22Rv1 (cell line): ENCODE measurements around the gene ARHGAP26.

Source experiments
- H3K27ac ChIP-seq: fragments of 450-650 bp; 2 replicates; pipeline ENCODE4 v1.5.1; 2017
- ZFX ChIP-seq: fragments of 450-650 bp; IDR thresholded peaks from 2 replicates; pipeline ENCODE4 v1.6.1; 2017; ENCODE audit warnings: antibody characterized with exemption, borderline replicate concordance
- TF ChIP-seq, protein P1 (sequence below): fragments of 450-650 bp; IDR thresholded peaks from 2 replicates; pipeline ENCODE4 v1.5.1; 2017; ENCODE audit warnings: mild to moderate bottlenecking

Gene ARHGAP26

GRCh38 chr5:142745268-142745667 is 24.9 kb upstream of the ARHGAP26 start:
- H3K27ac ChIP-seq: no peak overlapping the region
- TF ChIP-seq, protein P1, sequence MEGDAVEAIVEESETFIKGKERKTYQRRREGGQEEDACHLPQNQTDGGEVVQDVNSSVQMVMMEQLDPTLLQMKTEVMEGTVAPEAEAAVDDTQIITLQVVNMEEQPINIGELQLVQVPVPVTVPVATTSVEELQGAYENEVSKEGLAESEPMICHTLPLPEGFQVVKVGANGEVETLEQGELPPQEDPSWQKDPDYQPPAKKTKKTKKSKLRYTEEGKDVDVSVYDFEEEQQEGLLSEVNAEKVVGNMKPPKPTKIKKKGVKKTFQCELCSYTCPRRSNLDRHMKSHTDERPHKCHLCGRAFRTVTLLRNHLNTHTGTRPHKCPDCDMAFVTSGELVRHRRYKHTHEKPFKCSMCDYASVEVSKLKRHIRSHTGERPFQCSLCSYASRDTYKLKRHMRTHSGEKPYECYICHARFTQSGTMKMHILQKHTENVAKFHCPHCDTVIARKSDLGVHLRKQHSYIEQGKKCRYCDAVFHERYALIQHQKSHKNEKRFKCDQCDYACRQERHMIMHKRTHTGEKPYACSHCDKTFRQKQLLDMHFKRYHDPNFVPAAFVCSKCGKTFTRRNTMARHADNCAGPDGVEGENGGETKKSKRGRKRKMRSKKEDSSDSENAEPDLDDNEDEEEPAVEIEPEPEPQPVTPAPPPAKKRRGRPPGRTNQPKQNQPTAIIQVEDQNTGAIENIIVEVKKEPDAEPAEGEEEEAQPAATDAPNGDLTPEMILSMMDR: no peak
- TF ChIP-seq ZFX: no peak

GRCh38 chr5:142746532-142747433 is 23.4 kb upstream of the ARHGAP26 start:
- TF ChIP-seq ZFX: no peak
- TF ChIP-seq, protein P1: no peak
- no peak overlapping the region for H3K27ac ChIP-seq

GRCh38 chr5:142748132-142748531 is 22.0 kb upstream of the ARHGAP26 start:
- TF ChIP-seq, protein P1: no peak
- no peak for TF ChIP-seq ZFX
- H3K27ac ChIP-seq: no peak overlapping the region

- TF ChIP-seq, protein P1: peak; percentile 66
- TF ChIP-seq ZFX: no peak
- no peak overlapping the region for H3K27ac ChIP-seq
Measured at GRCh38 chr5:142748568-142749249, 21.5 kb upstream of the ARHGAP26 start.

DNA sequence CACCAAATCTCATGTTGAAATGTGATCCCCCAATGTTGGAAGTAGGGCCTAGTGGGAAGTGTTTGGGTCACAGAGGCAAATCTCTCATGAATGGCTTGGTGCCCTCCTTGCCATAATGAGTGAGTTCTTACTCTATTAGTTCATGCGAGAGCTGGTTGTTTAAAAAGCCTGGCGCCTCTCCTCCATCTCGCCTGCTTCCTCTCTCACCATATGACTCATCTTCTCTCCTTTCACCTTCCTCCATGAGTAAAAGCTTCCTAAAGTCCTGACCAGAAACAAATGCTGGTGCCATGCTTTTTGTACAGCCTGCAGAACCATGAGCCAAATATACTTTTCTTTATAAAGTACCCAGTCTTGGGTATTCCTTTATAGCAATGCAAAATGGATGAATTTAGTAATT is 20.9 kb upstream of the ARHGAP26 start:
- TF ChIP-seq ZFX: no peak
- TF ChIP-seq, protein P1: no peak

DNA sequence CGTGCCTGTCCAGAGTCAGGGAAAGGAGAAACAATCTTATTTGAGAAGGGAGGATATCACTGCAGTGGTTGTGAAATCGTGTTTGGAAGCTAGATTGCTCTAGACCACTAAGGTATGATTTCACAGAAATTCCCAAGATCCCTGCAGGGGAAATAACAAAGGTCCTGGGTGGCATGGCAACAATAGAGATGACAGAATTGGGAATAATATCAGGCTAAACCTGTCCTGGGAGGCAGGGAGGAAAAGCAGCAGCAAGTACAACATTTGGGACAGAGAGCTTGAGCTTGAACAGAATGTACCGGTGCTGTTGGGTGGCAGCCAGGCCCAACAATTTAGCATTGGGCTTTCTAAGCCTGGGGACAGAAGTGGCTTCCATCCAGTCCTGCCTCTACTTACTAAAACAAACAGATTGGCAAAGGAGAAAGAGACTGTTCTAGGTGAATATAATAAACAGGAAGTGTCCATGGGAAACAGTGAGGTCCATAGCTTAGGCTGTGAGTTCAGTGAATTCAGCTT is 17.0 kb upstream of the ARHGAP26 start:
- TF ChIP-seq, protein P1: no peak
- TF ChIP-seq ZFX: no peak
- H3K27ac ChIP-seq: peak overlapping the region; percentile 69

More for the DNA sequence above, 20.9 kb upstream of the ARHGAP26 start:
- H3K27ac ChIP-seq: no peak overlapping the region
